ENCODE measurements around the gene PANK4.

DNA sequence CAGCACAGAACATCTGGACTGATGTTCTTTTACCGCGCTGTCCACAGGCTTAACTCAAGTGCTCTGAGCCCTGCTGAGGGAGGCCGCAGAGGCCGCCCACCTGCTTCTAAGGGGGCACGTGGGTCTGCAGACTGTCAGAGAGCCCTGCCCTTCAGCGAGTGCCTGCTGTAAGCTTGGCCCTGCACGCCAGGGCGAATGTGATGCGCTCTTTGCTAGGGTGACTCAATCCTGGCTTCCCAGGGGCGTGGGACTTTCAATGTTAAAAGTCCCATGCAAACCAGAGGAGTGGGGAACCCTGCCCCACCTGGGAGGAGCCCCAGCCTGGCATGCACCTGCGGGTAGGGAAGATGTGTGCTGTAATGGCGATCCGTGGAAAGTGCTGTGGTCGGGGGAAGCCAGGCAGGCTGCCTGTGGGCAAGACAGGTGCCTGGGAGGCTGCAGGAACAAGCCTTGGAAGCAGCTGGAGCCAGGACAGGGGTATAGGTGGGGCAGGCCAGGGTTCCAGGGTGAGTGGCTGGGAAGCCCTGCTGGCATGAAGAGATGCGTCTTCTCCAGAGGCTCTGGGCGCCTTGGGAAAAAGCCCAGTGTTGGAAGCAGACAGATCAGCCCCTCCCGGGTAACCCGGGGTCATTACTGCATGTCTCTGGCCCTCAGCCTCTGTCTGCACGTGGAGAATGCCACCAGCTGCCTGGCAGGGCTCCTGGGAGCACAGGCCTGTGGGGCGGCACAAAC is 594 bp upstream of the PANK4 start:
- TF ChIP-seq, protein P1, sequence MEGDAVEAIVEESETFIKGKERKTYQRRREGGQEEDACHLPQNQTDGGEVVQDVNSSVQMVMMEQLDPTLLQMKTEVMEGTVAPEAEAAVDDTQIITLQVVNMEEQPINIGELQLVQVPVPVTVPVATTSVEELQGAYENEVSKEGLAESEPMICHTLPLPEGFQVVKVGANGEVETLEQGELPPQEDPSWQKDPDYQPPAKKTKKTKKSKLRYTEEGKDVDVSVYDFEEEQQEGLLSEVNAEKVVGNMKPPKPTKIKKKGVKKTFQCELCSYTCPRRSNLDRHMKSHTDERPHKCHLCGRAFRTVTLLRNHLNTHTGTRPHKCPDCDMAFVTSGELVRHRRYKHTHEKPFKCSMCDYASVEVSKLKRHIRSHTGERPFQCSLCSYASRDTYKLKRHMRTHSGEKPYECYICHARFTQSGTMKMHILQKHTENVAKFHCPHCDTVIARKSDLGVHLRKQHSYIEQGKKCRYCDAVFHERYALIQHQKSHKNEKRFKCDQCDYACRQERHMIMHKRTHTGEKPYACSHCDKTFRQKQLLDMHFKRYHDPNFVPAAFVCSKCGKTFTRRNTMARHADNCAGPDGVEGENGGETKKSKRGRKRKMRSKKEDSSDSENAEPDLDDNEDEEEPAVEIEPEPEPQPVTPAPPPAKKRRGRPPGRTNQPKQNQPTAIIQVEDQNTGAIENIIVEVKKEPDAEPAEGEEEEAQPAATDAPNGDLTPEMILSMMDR (IDR thresholded peaks at IDR 0.05; ENCODE audit: low read depth, low read length, poor library complexity, severe bottlenecking), result no peak
- TF ChIP-seq EZH2phosphoT487 (IDR thresholded peaks at IDR 0.05; ENCODE audit: borderline replicate concordance, low read length), result no peak

Data from DOHH2 (cell line).